Measurements from ENCODE around the gene B3GALNT2.

The B3GALNT2 gene

GRCh38 chr1:235504122-235504493 is at the start of gene B3GALNT2:
TSS of gene B3GALNT2 (minus strand) at chr1:235504452. CDS start at chr1:235504252, 200 bp downstream.
- TF ChIP-seq ZBTB7A (IDR thresholded peaks at IDR 0.05; ENCODE audit: low read depth) (peak; percentile 46), TCF12 (IDR thresholded peaks at IDR 0.05; ENCODE audit: low read depth) (no peak)

- no peak for TF ChIP-seq TCF12 (IDR thresholded peaks at IDR 0.05; ENCODE audit: low read depth)
- no peak for TF ChIP-seq TEAD4 (IDR thresholded peaks at IDR 0.05)
- TF ChIP-seq CEBPB (IDR thresholded peaks at IDR 0.05): no peak
- TF ChIP-seq YY1 (IDR thresholded peaks at IDR 0.05; ENCODE audit: low read depth): no peak
- no peak for TF ChIP-seq REST (IDR thresholded peaks at IDR 0.05; ENCODE audit: low read depth)
- no peak for TF ChIP-seq FOXM1 (IDR thresholded peaks at IDR 0.05; ENCODE audit: borderline replicate concordance, low read depth)
- TF ChIP-seq EGR1 (IDR thresholded peaks at IDR 0.05): no peak
- no peak for TF ChIP-seq NFIC (IDR thresholded peaks at IDR 0.05)
- no peak for TF ChIP-seq CREB1 (IDR thresholded peaks at IDR 0.05; ENCODE audit: low read depth)
- TF ChIP-seq RAD21 (IDR thresholded peaks at IDR 0.05; ENCODE audit: low read depth): no peak
- TF ChIP-seq MAX (IDR thresholded peaks at IDR 0.05): no peak
- TF ChIP-seq ZBTB7A (IDR thresholded peaks at IDR 0.05; ENCODE audit: low read depth): no peak
Observed at GRCh38 chr1:235553112-235553551, 48.9 kb upstream of the B3GALNT2 start.

- TF ChIP-seq TAF1 (IDR thresholded peaks at IDR 0.05; ENCODE audit: low read depth): no peak
- TF ChIP-seq USF1 (IDR thresholded peaks at IDR 0.05): no peak
- no peak for TF ChIP-seq YY1 (IDR thresholded peaks at IDR 0.05; ENCODE audit: low read depth)
- TF ChIP-seq TEAD4 (IDR thresholded peaks at IDR 0.05): no peak
- no peak for TF ChIP-seq EP300 (IDR thresholded peaks at IDR 0.05; ENCODE audit: borderline replicate concordance)
- no peak for TF ChIP-seq CREB1 (IDR thresholded peaks at IDR 0.05; ENCODE audit: low read depth)
- no peak for TF ChIP-seq ZBTB7A (IDR thresholded peaks at IDR 0.05; ENCODE audit: low read depth)
- no peak for TF ChIP-seq EGR1 (IDR thresholded peaks at IDR 0.05)
Observed at GRCh38 chr1:235552146-235552716, 48.0 kb upstream of the B3GALNT2 start.

GRCh38 chr1:235549351-235550139 is 45.3 kb upstream of the B3GALNT2 start:
- TF ChIP-seq USF1 (IDR thresholded peaks at IDR 0.05): no peak
- TF ChIP-seq REST (IDR thresholded peaks at IDR 0.05; ENCODE audit: low read depth): no peak
- no peak for TF ChIP-seq TCF12 (IDR thresholded peaks at IDR 0.05; ENCODE audit: low read depth)
- no peak for TF ChIP-seq CREB1 (IDR thresholded peaks at IDR 0.05; ENCODE audit: low read depth)
- TF ChIP-seq FOXM1 (IDR thresholded peaks at IDR 0.05; ENCODE audit: borderline replicate concordance, low read depth): no peak
- TF ChIP-seq TEAD4 (IDR thresholded peaks at IDR 0.05): no peak
- TF ChIP-seq ZBTB7A (IDR thresholded peaks at IDR 0.05; ENCODE audit: low read depth): no peak

GRCh38 chr1:235545292-235545930 is 41.2 kb upstream of the B3GALNT2 start:
- TF ChIP-seq USF1 (IDR thresholded peaks at IDR 0.05): no peak

All from Ishikawa (cell line).